ENCODE measurements around the gene ARL13B. TPM values are rescaled to one million over a fixed set of nuclear protein-coding genes. Genes with fewer than 3 reads are reported as not detected.
"Not testable (repeated sequence)": the region's sequence is repeated elsewhere in the genome, so short reads cannot be mapped to it uniquely, and the experiment has no call there.

ARL13B gene
- polyA plus RNA-seq, 5 donors = 13.1 to 18.3 (median 16.7) TPM

GRCh38 chr3:94062513-94063404, 82.8 kb downstream of the ARL13B start, which contains the start of the genes DHFR2 and NSUN3:
DHFR2 (minus strand) TSS chr3:94062916; CDS start chr3:94061511, 1,405 bp downstream.
NSUN3 (plus strand) TSS chr3:94063061; CDS start chr3:94063127, 66 bp downstream.
- DNase-seq = peak; percentile 94 to 96

GRCh38 chr3:94063496-94064119, 83.7 kb downstream of the ARL13B start:
- no peak for DNase-seq

GRCh38 chr3:94064243-94064860, 84.4 kb downstream of the ARL13B start:
- no peak for DNase-seq

- DNase-seq = no peak
Measured at GRCh38 chr3:94065122-94065521, 85.2 kb downstream of the ARL13B start.

- DNase-seq = no peak
Measured at GRCh38 chr3:94065819-94066480, 86.0 kb downstream of the ARL13B start.

- DNase-seq = no peak
Measured at GRCh38 chr3:94066506-94067500, 86.8 kb downstream of the ARL13B start.

- peak; percentile 9 to 15 for DNase-seq
Measured at GRCh38 chr3:94069194-94069813, 89.3 kb downstream of the ARL13B start.

GRCh38 chr3:94070341-94070911, 90.5 kb downstream of the ARL13B start:
- DNase-seq = no peak

- no peak for DNase-seq
Measured at GRCh38 chr3:94071713-94072284, 91.8 kb downstream of the ARL13B start.

- no peak for DNase-seq
Measured at GRCh38 chr3:94076055-94076454, 96.1 kb downstream of the ARL13B start.

- not testable (repeated sequence) for DNase-seq
Measured at GRCh38 chr3:94080552-94080951, 100.6 kb downstream of the ARL13B start.

- DNase-seq = no peak
Measured at GRCh38 chr3:94081884-94082283, 101.9 kb downstream of the ARL13B start.

GRCh38 chr3:94082391-94082937, 102.5 kb downstream of the ARL13B start:
- no peak for DNase-seq

GRCh38 chr3:94083261-94083660, 103.3 kb downstream of the ARL13B start:
- DNase-seq = no peak

- no peak for DNase-seq
Measured at GRCh38 chr3:94089126-94089525, 109.2 kb downstream of the ARL13B start.

GRCh38 chr3:94092086-94092485, 112.1 kb downstream of the ARL13B start:
- no peak for DNase-seq

GRCh38 chr3:94093151-94093550, 113.2 kb downstream of the ARL13B start:
- no peak for DNase-seq

GRCh38 chr3:94095111-94095510, 115.2 kb downstream of the ARL13B start:
- no peak for DNase-seq

- no peak for DNase-seq
Measured at GRCh38 chr3:94098452-94098851, 118.5 kb downstream of the ARL13B start.
